TTC549 (cell line): Measurements from ENCODE around the gene HMCES.
"Not testable (repeated sequence)": the region's sequence is repeated elsewhere in the genome, so short reads cannot be mapped to it uniquely, and the experiment has no call there.

Source experiments
- FAIRE-seq: peaks from 2 replicates; lab custom pipeline; 2012; peaks lifted over from hg19 to GRCh38; lab: Jason Lieb, UNC

The HMCES gene

GRCh38 chr3:129347458-129347845, 68.8 kb downstream of the HMCES start:
- FAIRE-seq: no peak

GRCh38 chr3:129348734-129349133, 70.1 kb downstream of the HMCES start:
- FAIRE-seq: no peak

- not testable (repeated sequence) for FAIRE-seq
Measured at GRCh38 chr3:129349169-129349568, 70.5 kb downstream of the HMCES start.

- no peak for FAIRE-seq
Measured at GRCh38 chr3:129349791-129350190, 71.1 kb downstream of the HMCES start.

GRCh38 chr3:129352045-129352444, 73.4 kb downstream of the HMCES start:
- FAIRE-seq: no peak

- no peak for FAIRE-seq
Measured at GRCh38 chr3:129352650-129353588, 74.2 kb downstream of the HMCES start.

- no peak for FAIRE-seq
Measured at GRCh38 chr3:129353589-129353941, 74.9 kb downstream of the HMCES start.
